CD4-positive, alpha-beta T cell treated with Interleukin-15 for 1 hour (primary cell): Measurements from ENCODE around the gene TRNP1.
"Not testable (repeated sequence)": the region's sequence is repeated elsewhere in the genome, so short reads cannot be mapped to it uniquely, and the experiment has no call there.

ENCODE experiments used
- DNase-seq: peaks from one replicate; pipeline ENCODE4 v3.0.0-alpha.2; 2020

TRNP1 gene

GRCh38 chr1:26976621-26977510 lies 16.6 kb upstream of the TRNP1 start:
- DNase-seq = no peak

GRCh38 chr1:26978901-26979300 lies 14.6 kb upstream of the TRNP1 start:
- no peak for DNase-seq

- no peak for DNase-seq
These were observed 12.2 kb upstream of the TRNP1 start for GRCh38 chr1:26981146-26981846.

- no peak for DNase-seq
These were observed 9.6 kb upstream of the TRNP1 start for GRCh38 chr1:26983863-26984262.

- no peak for DNase-seq
These were observed 9.2 kb upstream of the TRNP1 start for GRCh38 chr1:26984291-26984690.

- no peak for DNase-seq
These were observed 6.8 kb upstream of the TRNP1 start for GRCh38 chr1:26986658-26987057.

GRCh38 chr1:26989403-26990109 lies 3.9 kb upstream of the TRNP1 start:
- not testable (repeated sequence) for DNase-seq

GRCh38 chr1:26991310-26992116 lies 2.0 kb upstream of the TRNP1 start:
- DNase-seq = peak; percentile 57

- no peak for DNase-seq
These were observed 711 bp downstream of the TRNP1 start for GRCh38 chr1:26994020-26994786.

GRCh38 chr1:26994787-26995517 lies 1.5 kb downstream of the TRNP1 start:
- no peak for DNase-seq

GRCh38 chr1:26996024-26996423 lies 2.5 kb downstream of the TRNP1 start:
- no peak for DNase-seq

- no peak for DNase-seq
These were observed 3.2 kb downstream of the TRNP1 start for GRCh38 chr1:26996665-26997064.

GRCh38 chr1:26998429-26999300 lies 5.2 kb downstream of the TRNP1 start:
- DNase-seq = no peak

GRCh38 chr1:26999440-26999987 lies 6.0 kb downstream of the TRNP1 start:
- DNase-seq = no peak

- no peak for DNase-seq
These were observed 6.8 kb downstream of the TRNP1 start for GRCh38 chr1:27000090-27000816.

- peak; percentile 51 for DNase-seq
These were observed 7.4 kb downstream of the TRNP1 start for GRCh38 chr1:27000817-27001460.

GRCh38 chr1:27001570-27002360 lies 8.3 kb downstream of the TRNP1 start:
- DNase-seq = peak; percentile 81
